ENCODE data around the gene ANKRD66. TPM values are rescaled to one million over a fixed set of nuclear protein-coding genes. Genes with fewer than 3 reads are reported as not detected.

The ANKRD66 gene
- total and polyA plus RNA-seq, 2 donors (not counting 3 experiments of a cell fraction or from before 2014, with no cell fraction given): not detected

DNA sequence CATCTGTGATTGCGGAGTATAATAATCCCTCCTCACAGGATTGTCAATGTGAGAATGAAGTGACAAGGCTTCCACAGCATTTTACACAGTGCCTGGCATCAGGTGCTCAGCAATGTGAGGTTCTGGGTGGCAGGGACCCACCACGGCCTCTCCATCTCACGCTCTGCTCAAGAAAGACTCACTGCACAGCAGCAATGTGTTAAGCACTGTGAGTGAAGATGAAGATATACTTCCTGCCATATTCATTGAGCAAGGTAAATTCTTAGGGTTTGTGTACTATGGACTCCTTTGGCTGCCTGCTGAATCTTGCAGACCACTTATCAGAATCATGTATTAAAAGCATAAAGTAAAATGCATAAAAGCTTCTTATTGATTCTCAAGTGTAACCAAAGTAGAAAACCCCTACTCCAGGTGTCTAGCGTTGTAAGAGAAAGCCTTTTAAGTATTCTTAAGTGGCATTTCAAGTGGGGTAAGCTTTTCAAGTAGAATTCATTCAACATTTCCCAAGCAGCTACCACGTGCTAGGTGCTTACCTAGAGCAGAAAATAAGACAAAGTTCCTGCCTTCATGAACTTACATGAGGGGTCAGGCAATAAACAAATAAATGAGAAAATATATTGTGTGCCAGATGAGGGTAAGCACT, 29.5 kb downstream of the ANKRD66 start:
- H3K4me2 ChIP-seq (ENCODE audit: insufficient read depth, low read length): no peak overlapping the region
- H3K27ac ChIP-seq (ENCODE audit: insufficient read depth, low read depth, low read length): no peak overlapping the region
- no peaks in the 10 kb centered on the region for H3K4me1 ChIP-seq (ENCODE audit: control insufficient read depth, extremely low read depth, insufficient read depth, low read length)
- no peaks in the 10 kb centered on the region for H3K9me1 ChIP-seq (replicated peaks; ENCODE audit: control insufficient read depth, extremely low read depth, insufficient read depth, low read length)
- no TSS peak for BruUV-seq (replicated peaks)
- no peaks in the 10 kb centered on the region for H3K9me3 ChIP-seq (replicated peaks; ENCODE audit: control insufficient read depth, insufficient read depth, low read length)
- no peak overlapping the region for H3K4me3 ChIP-seq (replicated peaks in 1 of 3; ENCODE audit: insufficient read depth in 1 of 3, low read depth in 1 of 3, low read length in 3 of 3)
- dilution Hi-C loops (cut with MboI; ENCODE audit: extremely low pct_ligation_motif_present, low sequenced_read_pairs) (no loop called here), intact Hi-C loops (cut with micrococcal nuclease) (no loop called here)
- CTCF ChIA-PET: no interaction called here
- POLR2A ChIA-PET: no interaction called here
- no peaks in the 10 kb centered on the region for H3K36me3 ChIP-seq (ENCODE audit: control insufficient read depth in 2 of 2, extremely low read depth in 1 of 2, insufficient read depth in 2 of 2, low read length in 2 of 2)
- peaks cover 2 to 4% of the 10 kb centered on the region in 2 experiments for H3K27me3 ChIP-seq (ENCODE audit: control insufficient read depth in 2 of 2, insufficient read depth in 2 of 2, low read length in 2 of 2)
- no peaks in the 10 kb centered on the region for H4K20me1 ChIP-seq (replicated peaks; ENCODE audit: control insufficient read depth, extremely low read depth, insufficient read depth, low read length)
- no peak overlapping the region for H2AFZ ChIP-seq (ENCODE audit: low read depth, low read length)
- FAIRE-seq (no peak), DNase-seq (ENCODE audit: low read depth, low spot score) (no peak)
- TF ChIP-seq EZH2 (IDR thresholded peaks at IDR 0.05; ENCODE audit: borderline replicate concordance, low read depth, low read length, severe bottlenecking) (no peak), POLR2A (IDR thresholded peaks at IDR 0.05; ENCODE audit: low read depth, low read length) (no peak), MYC (IDR thresholded peaks at IDR 0.05; ENCODE audit: low read depth, low read length) (no peak), POLR2AphosphoS5 (IDR thresholded peaks at IDR 0.05; ENCODE audit: insufficient read depth, low read depth, low read length) (no peak), FOS (IDR thresholded peaks at IDR 0.05; ENCODE audit: borderline replicate concordance, insufficient read depth, low read length) (no peak), JUN (IDR thresholded peaks at IDR 0.05; ENCODE audit: borderline replicate concordance, insufficient read depth, insufficient read length, low read depth) (no peak), GATA2 (IDR thresholded peaks at IDR 0.05; ENCODE audit: insufficient read depth, insufficient read length, low read depth, low read length) (no peak)
- TF ChIP-seq, protein P1, sequence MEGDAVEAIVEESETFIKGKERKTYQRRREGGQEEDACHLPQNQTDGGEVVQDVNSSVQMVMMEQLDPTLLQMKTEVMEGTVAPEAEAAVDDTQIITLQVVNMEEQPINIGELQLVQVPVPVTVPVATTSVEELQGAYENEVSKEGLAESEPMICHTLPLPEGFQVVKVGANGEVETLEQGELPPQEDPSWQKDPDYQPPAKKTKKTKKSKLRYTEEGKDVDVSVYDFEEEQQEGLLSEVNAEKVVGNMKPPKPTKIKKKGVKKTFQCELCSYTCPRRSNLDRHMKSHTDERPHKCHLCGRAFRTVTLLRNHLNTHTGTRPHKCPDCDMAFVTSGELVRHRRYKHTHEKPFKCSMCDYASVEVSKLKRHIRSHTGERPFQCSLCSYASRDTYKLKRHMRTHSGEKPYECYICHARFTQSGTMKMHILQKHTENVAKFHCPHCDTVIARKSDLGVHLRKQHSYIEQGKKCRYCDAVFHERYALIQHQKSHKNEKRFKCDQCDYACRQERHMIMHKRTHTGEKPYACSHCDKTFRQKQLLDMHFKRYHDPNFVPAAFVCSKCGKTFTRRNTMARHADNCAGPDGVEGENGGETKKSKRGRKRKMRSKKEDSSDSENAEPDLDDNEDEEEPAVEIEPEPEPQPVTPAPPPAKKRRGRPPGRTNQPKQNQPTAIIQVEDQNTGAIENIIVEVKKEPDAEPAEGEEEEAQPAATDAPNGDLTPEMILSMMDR (IDR thresholded peaks at IDR 0.05; ENCODE audit: extremely low read depth in 1 of 2, insufficient read depth in 1 of 2, low read depth in 1 of 2, low read length in 2 of 2): no peak
- TF ChIP-seq, protein P2, sequence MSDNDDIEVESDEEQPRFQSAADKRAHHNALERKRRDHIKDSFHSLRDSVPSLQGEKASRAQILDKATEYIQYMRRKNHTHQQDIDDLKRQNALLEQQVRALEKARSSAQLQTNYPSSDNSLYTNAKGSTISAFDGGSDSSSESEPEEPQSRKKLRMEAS (IDR thresholded peaks at IDR 0.05; ENCODE audit: insufficient read depth, insufficient read length): no peak
- H3K79me2 ChIP-seq (ENCODE audit: control insufficient read depth, insufficient read depth, low read length): no peaks in the 10 kb centered on the region
- no peak overlapping the region for H3K9ac ChIP-seq (replicated peaks; ENCODE audit: extremely low read depth, insufficient read depth, low read length)
